Urinary bladder (tissue), 4 donors: ENCODE results near the gene COX7A2L. TPM values are rescaled to one million over a fixed set of nuclear protein-coding genes. Genes with fewer than 3 reads are reported as not detected.

ENCODE experiments used
- DNase-seq: peaks from one replicate; pipeline ENCODE4 v3.0.0-alpha.2; 2015; ENCODE audit errors: extremely low spot score
- H3K27ac ChIP-seq: one replicate; pipeline ENCODE4 v1.5.1; 2013; ENCODE audit warnings: low read depth, mild to moderate bottlenecking, moderate library complexity
- H3K36me3 ChIP-seq: one replicate; pipeline ENCODE4 v1.6.1; 2013; ENCODE audit warnings: mild to moderate bottlenecking, moderate library complexity; ENCODE audit not compliant: insufficient read depth
- H3K4me1 ChIP-seq: one replicate; pipeline ENCODE4 v1.6.1; 2013; ENCODE audit warnings: mild to moderate bottlenecking, moderate library complexity; ENCODE audit not compliant: insufficient read depth
- H3K4me3 ChIP-seq: one replicate; pipeline ENCODE4 v1.5.1; 2013; ENCODE audit warnings: low read depth, low read length
- WGBS: extraction: QIAGEN DNeasy Blood & Tissue Kit; methylation state at CpG from one replicate; pipeline ENCODE4 v1.1.7; 2013; 5-methylcytosine and 5-hydroxymethylcytosine counted together
- polyA plus RNA-seq: library from polyadenylated mRNA; stranded (reverse); fragments of 200-250 nt; gene quantifications from one replicate; pipeline ENCODE4 v1.2.3, GENCODE V29; 2013
- total RNA-seq: library from RNA; depleted of rRNA; stranded (reverse); fragments of >200 nt; gene quantifications from one replicate; pipeline ENCODE4 v1.2.3, GENCODE V29; 2014
- donor health status: healthy with polysubstance abuse.
- donor health status: healthy.

Gene COX7A2L
- total and polyA plus RNA-seq, 2 donors: 103 to 114 TPM

DNA sequence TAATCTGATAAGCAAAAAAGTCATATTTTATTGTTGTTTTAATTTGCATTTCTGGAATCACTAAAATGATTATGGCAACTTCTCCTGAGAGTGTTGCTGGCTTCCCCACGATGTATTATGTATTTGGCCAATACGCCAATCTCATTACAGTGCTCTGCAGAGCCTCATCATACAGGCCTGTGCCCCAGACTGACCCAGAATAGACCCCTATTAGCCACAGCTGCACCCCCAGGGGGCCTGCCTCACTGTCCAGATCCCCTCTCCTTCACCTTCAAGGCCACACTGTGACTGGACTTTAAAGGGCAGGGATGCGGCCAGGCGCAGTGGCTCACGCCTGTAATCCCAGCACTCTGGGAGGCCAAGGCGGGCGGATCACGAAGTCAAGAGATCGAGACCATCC is 17.4 kb upstream of the COX7A2L start:
- no peaks in the 10 kb centered on the region for H3K4me1 ChIP-seq
- no peaks in the 10 kb centered on the region for H3K36me3 ChIP-seq
- no peak for DNase-seq
- no peak overlapping the region for H3K4me3 ChIP-seq
- WGBS: 96% methylated on average over 9 of the region's 9 CpGs
- H3K27ac ChIP-seq: no peak overlapping the region

DNA sequence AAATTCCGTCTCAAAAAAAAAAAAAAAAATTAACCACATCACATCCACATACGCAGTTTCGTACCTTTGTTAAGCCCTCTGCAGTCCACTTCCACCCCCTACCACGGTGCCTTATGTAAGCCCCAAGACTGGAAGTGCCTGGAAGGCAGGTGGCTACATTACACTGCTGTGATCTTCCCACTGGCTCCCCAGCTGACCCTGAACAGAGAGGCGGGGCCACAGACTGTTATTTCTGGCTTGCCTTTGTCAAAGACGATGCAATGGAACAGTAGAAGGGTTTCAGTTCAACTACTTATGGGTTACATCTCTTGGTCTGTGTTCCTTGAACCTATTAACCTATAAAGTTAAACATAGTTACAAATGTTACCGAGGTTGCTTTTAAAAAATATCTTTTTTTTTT is 15.7 kb upstream of the COX7A2L start:
- no peak overlapping the region for H3K27ac ChIP-seq
- DNase-seq: no peak
- H3K36me3 ChIP-seq: no peaks in the 10 kb centered on the region
- WGBS: 78% methylated on average over 7 of the region's 7 CpGs
- no peak overlapping the region for H3K4me3 ChIP-seq
- no peaks in the 10 kb centered on the region for H3K4me1 ChIP-seq

GRCh38 chr2:42372474-42373200 is 11.6 kb upstream of the COX7A2L start:
- Histone ChIP-seq H3K4me1 (no peaks in the 10 kb centered on the region), H3K27ac (no peak overlapping the region), H3K4me3 (no peak overlapping the region), H3K36me3 (no peaks in the 10 kb centered on the region)
- no peak for DNase-seq
- WGBS: 66% methylated on average over 3 of the region's 3 CpGs

GRCh38 chr2:42371611-42372473 is 10.8 kb upstream of the COX7A2L start:
- Histone ChIP-seq H3K36me3 (no peaks in the 10 kb centered on the region), H3K27ac (no peak overlapping the region), H3K4me1 (no peaks in the 10 kb centered on the region), H3K4me3 (no peak overlapping the region)
- 84% methylated on average over 11 of the region's 11 CpGs for WGBS
- DNase-seq: no peak

- WGBS: 77% methylated on average over 5 of the region's 5 CpGs
- Histone ChIP-seq H3K27ac (no peak overlapping the region), H3K4me3 (no peak overlapping the region), H3K4me1 (no peaks in the 10 kb centered on the region), H3K36me3 (no peaks in the 10 kb centered on the region)
- no peak for DNase-seq
Observed at GRCh38 chr2:42369532-42370229, 8.7 kb upstream of the COX7A2L start.

GRCh38 chr2:42368817-42369531 is 8.0 kb upstream of the COX7A2L start:
- DNase-seq: no peak
- Histone ChIP-seq H3K36me3 (no peaks in the 10 kb centered on the region), H3K27ac (no peak overlapping the region), H3K4me1 (no peaks in the 10 kb centered on the region), H3K4me3 (no peak overlapping the region)
- 54% methylated on average over 7 of the region's 7 CpGs for WGBS

GRCh38 chr2:42367835-42368234 is 6.8 kb upstream of the COX7A2L start:
- 33% methylated on average over 3 of the region's 3 CpGs for WGBS
- Histone ChIP-seq H3K36me3 (no peaks in the 10 kb centered on the region), H3K4me1 (no peaks in the 10 kb centered on the region), H3K4me3 (no peak overlapping the region), H3K27ac (no peak overlapping the region)
- no peak for DNase-seq

DNA sequence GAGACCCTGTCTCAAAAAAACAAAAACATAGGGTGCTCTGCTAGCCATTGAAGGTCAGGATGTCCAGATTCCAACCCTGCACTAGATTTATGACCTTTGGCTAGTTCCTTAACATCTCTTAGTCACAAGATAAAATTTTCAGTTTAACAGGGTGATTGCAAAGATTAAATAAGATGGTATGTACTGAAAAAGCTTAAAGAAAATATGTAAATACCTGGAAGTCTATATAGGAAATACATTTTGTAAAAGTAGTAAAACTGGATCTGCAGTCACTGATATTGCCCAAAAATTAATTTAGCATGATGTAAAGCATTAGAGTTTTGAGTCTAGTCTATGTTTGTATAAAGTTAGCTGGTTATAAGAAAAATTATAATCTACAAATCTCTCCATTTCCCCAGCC is 5.4 kb upstream of the COX7A2L start:
- H3K4me1 ChIP-seq: no peaks in the 10 kb centered on the region
- H3K4me3 ChIP-seq: no peak overlapping the region
- H3K27ac ChIP-seq: no peak overlapping the region
- DNase-seq: no peak
- H3K36me3 ChIP-seq: no peaks in the 10 kb centered on the region

- no peak for DNase-seq
Observed at GRCh38 chr2:42364658-42365057, 3.6 kb upstream of the COX7A2L start.

DNA sequence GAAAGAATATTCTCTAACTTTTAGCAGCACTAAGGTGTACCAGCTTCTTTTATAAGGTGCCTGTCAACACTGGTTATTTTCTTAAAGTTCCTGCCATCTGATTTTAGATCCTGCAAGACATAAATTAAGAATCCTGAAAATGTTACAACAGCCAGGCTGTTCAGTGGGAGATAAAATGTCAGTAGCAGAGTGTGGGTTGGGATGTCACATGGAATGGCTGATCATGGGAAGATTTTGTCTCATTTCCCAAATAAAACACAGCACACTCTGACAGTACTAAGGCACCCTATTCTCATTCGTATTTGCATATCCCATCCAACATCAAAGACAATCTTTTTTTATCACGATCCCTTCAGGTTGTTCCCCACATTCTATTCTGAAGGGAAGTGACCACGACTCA is 2.4 kb upstream of the COX7A2L start:
- WGBS: 83% methylated on average over 3 of the region's 3 CpGs

More at GRCh38 chr2:42364658-42365057, 3.6 kb upstream of the COX7A2L start:
- H3K4me3 ChIP-seq: no peak overlapping the region
- H3K36me3 ChIP-seq: no peaks in the 10 kb centered on the region
- no peaks in the 10 kb centered on the region for H3K4me1 ChIP-seq
- 66% methylated on average over 3 of the region's 3 CpGs for WGBS
- no peak overlapping the region for H3K27ac ChIP-seq

GRCh38 chr2:42361728-42362283 is 789 bp upstream of the COX7A2L start:
- WGBS: 23% methylated on average over 6 of the region's 6 CpGs
- Histone ChIP-seq H3K27ac (no peak overlapping the region), H3K36me3 (no peaks in the 10 kb centered on the region), H3K4me3 (no peak overlapping the region), H3K4me1 (no peaks in the 10 kb centered on the region)
- no peak for DNase-seq

More for the DNA sequence above, 2.4 kb upstream of the COX7A2L start:
- H3K36me3 ChIP-seq: no peaks in the 10 kb centered on the region
- no peak overlapping the region for H3K27ac ChIP-seq
- no peaks in the 10 kb centered on the region for H3K4me1 ChIP-seq
- no peak for DNase-seq
- H3K4me3 ChIP-seq: no peak overlapping the region

GRCh38 chr2:42360493-42360889 is 526 bp downstream of the COX7A2L start:
- H3K36me3 ChIP-seq: no peaks in the 10 kb centered on the region
- no peak for DNase-seq
- H3K4me3 ChIP-seq: peak overlapping the region; percentile 89
- H3K4me1 ChIP-seq: no peaks in the 10 kb centered on the region
- under 1% methylated on average over 15 of the region's 15 CpGs for WGBS
- peak overlapping the region; percentile 61 for H3K27ac ChIP-seq

- H3K4me3 ChIP-seq: peak overlapping the region; percentile 89
- WGBS: 11% methylated on average over 12 of the region's 12 CpGs
- no peaks in the 10 kb centered on the region for H3K4me1 ChIP-seq
- H3K27ac ChIP-seq: peak overlapping the region; percentile 16
- DNase-seq: no peak
- H3K36me3 ChIP-seq: no peaks in the 10 kb centered on the region
Observed at GRCh38 chr2:42359965-42360483, 993 bp downstream of the COX7A2L start.
